GM12878 (cell line): ENCODE data around the gene MBOAT2. TPM values are rescaled to one million over a fixed set of nuclear protein-coding genes. Genes with fewer than 3 reads are reported as not detected.
A peak's percentile ranks its signal among the peaks of the same experiment; 100 is the strongest.

Experiments used
- ATAC-seq: fragments of 200-7000 bp; cut with Tn5 transposase; 3 replicates; pipeline ENCODE4 v1.9.1; 2020; ENCODE audit warnings: mild to moderate bottlenecking, moderate library complexity
- BruUV-seq: library from RNA; stranded (reverse); fragments of 400-500 nt; replicated peaks from 2 replicates; lab custom pipeline; 2021; lab: Mats Ljungman, UMichigan
- CTCF ChIA-PET: fragments of 300-600 bp; sonication (Branson Sonifier 250); formaldehyde crosslinking; extraction: SDS; loops from one replicate; lab custom pipeline; 2021; ENCODE audit warnings: inconsistent platforms; lab: Yijun Ruan, JAX
- POLR2A ChIA-PET: fragments of 350-600 bp; formaldehyde crosslinking; extraction: SDS; loops from one replicate; lab custom pipeline; 2021; ENCODE audit warnings: inconsistent platforms; lab: Charles Lee
- RAD21 ChIA-PET: fragments of 300-600 bp; sonication (Branson Sonifier 250); formaldehyde crosslinking; loops from one replicate; lab custom pipeline; 2023; ENCODE audit warnings: antibody characterized with exemption; ENCODE audit not compliant: unreplicated experiment; lab: Charles Lee
- SMC1A ChIA-PET: fragments of 300-600 bp; sonication (Branson Sonifier 250); formaldehyde crosslinking; loops from one replicate; lab custom pipeline; 2023; ENCODE audit not compliant: unreplicated experiment, uncharacterized antibody; lab: Charles Lee
- DNase-seq: peaks from one replicate; pipeline ENCODE4 v3.0.0-alpha.2; 2011; ENCODE audit warnings: low read depth, low spot score
- FAIRE-seq: peaks from 3 replicates; lab custom pipeline; 2011; peaks lifted over from hg19 to GRCh38; lab: Jason Lieb, UNC
- H2AFZ ChIP-seq: 2 replicates; pipeline ENCODE4 v1.6.0; 2011; ENCODE audit warnings: low read depth, low read length, control low read depth; ENCODE audit not compliant: control insufficient read depth
- H3K27ac ChIP-seq: 2 replicates; pipeline ENCODE4 v1.5.1; 2011; ENCODE audit warnings: control low read depth; ENCODE audit not compliant: control insufficient read depth, insufficient read depth
- H3K27me3 ChIP-seq, 2 experiments: replicated peaks in 1 of 2; 2 replicates each; pipeline versions ENCODE4 v1.6.0 to v1.6.1; 2011; ENCODE audit warnings: low read length in 1 of 2; ENCODE audit not compliant: control insufficient read depth in 2 of 2, insufficient read depth in 2 of 2
- H3K36me3 ChIP-seq, 2 experiments: 2 replicates each; pipeline ENCODE4 v1.5.1; 2011; ENCODE audit warnings: low read length in 1 of 2; ENCODE audit not compliant: control insufficient read depth in 2 of 2, insufficient read depth in 2 of 2
- H3K4me1 ChIP-seq: 2 replicates; pipeline ENCODE4 v1.6.1; 2011; ENCODE audit warnings: mild to moderate bottlenecking, low read length, moderate library complexity, mixed read lengths; ENCODE audit not compliant: control insufficient read depth, insufficient read depth
- H3K4me2 ChIP-seq: 2 replicates; pipeline ENCODE4 v1.6.0; 2011; ENCODE audit warnings: control low read depth; ENCODE audit not compliant: control insufficient read depth, insufficient read depth
- H3K4me3 ChIP-seq: fragments of 200-600 bp; sonication (generic); 2 replicates; pipeline ENCODE4 v1.5.1; 2016
- H3K79me2 ChIP-seq: 2 replicates; pipeline ENCODE4 v1.6.0; 2011; ENCODE audit warnings: low read length; ENCODE audit not compliant: control insufficient read depth, insufficient read depth
- H3K9ac ChIP-seq: 2 replicates; pipeline ENCODE4 v1.8.0; 2011; ENCODE audit warnings: low read length, control low read depth, mixed read lengths; ENCODE audit not compliant: control insufficient read depth, insufficient read depth
- H3K9me3 ChIP-seq: replicated peaks from 3 replicates; pipeline ENCODE4 v1.5.1; 2011; ENCODE audit warnings: mild to moderate bottlenecking, low read length; ENCODE audit not compliant: control insufficient read depth, insufficient read depth
- H4K20me1 ChIP-seq: 2 replicates; pipeline ENCODE4 v1.6.0; 2011; ENCODE audit not compliant: control insufficient read depth, insufficient read depth
- DPF2 ChIP-seq: fragments of 450-650 bp; IDR thresholded peaks from 2 replicates; pipeline ENCODE4 v1.6.1; 2017; ENCODE audit warnings: mild to moderate bottlenecking
- IKZF1 ChIP-seq: fragments of 450-650 bp; conservative IDR thresholded peaks from 2 replicates; pipeline ENCODE4 v1.6.1; 2017; ENCODE audit warnings: antibody characterized with exemption, mild to moderate bottlenecking
- MYC ChIP-seq: IDR thresholded peaks from 2 replicates; pipeline ENCODE4 v1.6.1; 2011; ENCODE audit warnings: mild to moderate bottlenecking, low read length, moderate library complexity, inconsistent platforms; ENCODE audit not compliant: insufficient read depth, insufficient replicate concordance, insufficient read length, severe bottlenecking
- NR2C1 ChIP-seq: fragments of 450-650 bp; IDR thresholded peaks from 2 replicates; pipeline ENCODE4 v1.6.1; 2017; ENCODE audit warnings: antibody characterized with exemption, mild to moderate bottlenecking, moderate library complexity
- SIN3A ChIP-seq: IDR thresholded peaks from 2 replicates; pipeline ENCODE4 v1.6.1; 2012; ENCODE audit warnings: low read depth, low read length, improper control_type of control experiment
- WGBS: methylation state at CpG from one replicate; pipeline ENCODE4 v1.1.6; 2016; ENCODE audit warnings: low lambda C conversion rate; ENCODE audit not compliant: insufficient replicate concordance, insufficient coverage; ENCODE audit errors: missing lambda C conversion rate; 5-methylcytosine and 5-hydroxymethylcytosine counted together
- in situ Hi-C: fragments of 300-500 bp; cut with MboI; formaldehyde crosslinking; loops from 9 replicates; pipeline ENCODE4 v1.14.3; 2018; ENCODE audit warnings: mixed read lengths
- intact Hi-C: fragments of 100-400 bp; cut with micrococcal nuclease; formaldehyde crosslinking; loops from one replicate; pipeline ENCODE4 v1.14.2; 2022; ENCODE audit not compliant: unreplicated experiment
- polyA plus RNA-seq, 11 experiments: library from polyadenylated mRNA; depleted of rRNA in 4 of 11; unstranded in 6 of 11; stranded (reverse) in 5 of 11; fragments of >200 nt; fragmentation: Nextera tagmentation in 4 of 11; fragmentation: Illumina TruSeq in 1 of 11; extraction: Ambion mirVana in 4 of 11; extraction: Trizol in 1 of 11; gene quantifications; 1 replicate in 1 of 11; 2 replicates in 10 of 11; pipeline versions ENCODE4 v1.2.1 to v1.2.3, GENCODE V29; 2011 to 2016; ENCODE audit warnings: inconsistent platforms in 2 of 11, missing spikeins in 2 of 11, low read depth in 1 of 11
- total RNA-seq, 4 experiments: library from RNA; depleted of rRNA in 3 of 4; stranded (reverse); fragments of >200 nt in 3 of 4; fragmentation: Illumina TruSeq in 1 of 4; extraction: Trizol in 1 of 4; gene quantifications; 2 replicates each; pipeline versions ENCODE4 v1.2.1 to v1.2.3, GENCODE V29; 2013 to 2021

MBOAT2 gene
- total and polyA plus RNA-seq, 10 of the 15 experiments (the other 5 are each of a cell fraction or from before 2014, with no cell fraction given): 0.08 to 40.6 (median 1.8) TPM

DNA sequence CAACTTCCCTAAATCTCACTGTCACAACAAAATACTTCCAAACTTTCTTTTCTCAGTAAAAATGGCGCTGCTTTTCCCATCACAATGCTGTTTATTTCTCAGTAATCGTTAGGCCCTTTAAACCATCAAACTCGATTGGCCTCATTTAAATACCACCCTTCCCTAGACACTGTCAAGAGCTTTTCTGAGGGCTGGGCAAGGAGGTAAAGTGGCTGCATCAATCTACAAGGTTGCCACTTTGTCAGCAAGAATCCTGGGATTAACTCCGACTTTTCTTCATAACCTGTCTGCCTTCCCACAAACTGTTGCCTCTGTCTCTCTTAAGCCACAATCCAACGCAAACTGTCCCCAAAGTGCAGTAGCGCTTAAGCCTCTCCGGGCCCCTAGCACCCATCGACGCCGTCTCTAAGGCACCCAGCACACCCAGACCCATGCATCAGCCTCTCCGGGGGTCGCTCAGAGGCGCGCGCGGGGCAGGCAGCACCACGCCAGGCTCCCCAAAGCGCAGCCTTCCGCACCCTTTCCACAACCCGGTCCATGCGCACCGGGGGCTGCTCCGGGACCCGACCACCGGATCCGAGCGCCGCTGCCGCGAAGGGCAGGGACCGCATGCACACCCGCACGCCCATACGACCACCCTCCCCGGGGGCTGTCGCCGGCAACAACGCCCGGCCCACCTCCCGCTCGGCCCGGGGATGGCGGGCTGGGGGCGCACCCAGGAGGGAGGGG lies 683 bp downstream of the MBOAT2 start:
- H3K79me2 ChIP-seq: peaks cover 8% of the 10 kb centered on the region
- POLR2A ChIA-PET: interaction anchor here (0.7 to 4.0 kb wide), 2 partner anchors 18 to 782 kb away, joined by 3 to 18 read pairs; no protein-coding TSS in a partner anchor
- H4K20me1 ChIP-seq: no peaks in the 10 kb centered on the region
- intact Hi-C loops: loop anchor here (2.0 to 5.0 kb wide), 3 partner anchors 90 to 140 kb away; no protein-coding TSS in a partner anchor
- CTCF ChIA-PET: interaction anchor here (1.9 kb wide), 1 partner anchor 17 kb away, joined by 8 read pairs; no protein-coding TSS in a partner anchor
- H3K36me3 ChIP-seq: no peaks in the 10 kb centered on the region
- RAD21 ChIA-PET: interaction anchor here (1.1 to 4.3 kb wide), 3 partner anchors 14 to 90 kb away, joined by 3 to 19 read pairs (median 15); no protein-coding TSS in a partner anchor
- SMC1A ChIA-PET: interaction anchor here (1.5 to 8.2 kb wide), 2 partner anchors 15 to 111 kb away, joined by 4 to 101 read pairs; no protein-coding TSS in a partner anchor
- DNase-seq (no peak), FAIRE-seq (no peak), ATAC-seq (peak; percentile 43)
- WGBS: 22% methylated on average over 26 of the region's 44 CpGs
- no peak overlapping the region for H3K27ac ChIP-seq
- H2AFZ ChIP-seq: peak overlapping the region; percentile 48
- H3K9ac ChIP-seq: peak overlapping the region; percentile 7; the same call in 1 of the 2 replicates
- no TSS peak for BruUV-seq
- peak overlapping the region; percentile 89 for H3K4me2 ChIP-seq
- H3K27me3 ChIP-seq: no peaks in the 10 kb centered on the region; a peak in 1 of 4 replicates
- in situ Hi-C loops: no loop called here
- H3K4me1 ChIP-seq: no peaks in the 10 kb centered on the region; the same call in 1 of the 2 replicates
- TF ChIP-seq IKZF1: peak; percentile 28; the same call in 1 of the 2 replicates
- TF ChIP-seq DPF2: 0 out of 2 replicates have a peak, but pooled peaks have one; percentile 22
- TF ChIP-seq SIN3A: no peak
- TF ChIP-seq NR2C1: no peak
- no peak for TF ChIP-seq MYC
- no peaks in the 10 kb centered on the region for H3K9me3 ChIP-seq
- peak overlapping the region; percentile 71 for H3K4me3 ChIP-seq
